Sigmoid colon (tissue), 7 donors: Measurements from ENCODE around the gene ACKR4. TPM values are rescaled to one million over a fixed set of nuclear protein-coding genes. Genes with fewer than 3 reads are reported as not detected.
"Not testable (repeated sequence)": the region's sequence is repeated elsewhere in the genome, so short reads cannot be mapped to it uniquely, and the experiment has no call there.

Source experiments
- DNase-seq: peaks from one replicate; pipeline ENCODE4 v3.0.0-alpha.2; 2019
- H3K27ac ChIP-seq, 4 donors: fragments of 200-600 bp; sonication (generic); one replicate each; pipeline ENCODE4 v1.5.1; 2016 to 2019; ENCODE audit warnings: mild to moderate bottlenecking in 1 of 4
- H3K27me3 ChIP-seq, 3 donors: fragments of 200-600 bp; sonication (generic); one replicate each; pipeline ENCODE4 v1.5.1; 2019; ENCODE audit warnings: mild to moderate bottlenecking in 1 of 3
- H3K36me3 ChIP-seq, 4 donors: fragments of 200-600 bp; sonication (generic); one replicate each; pipeline ENCODE4 v1.5.1; 2016 to 2019
- H3K4me1 ChIP-seq, 4 donors: fragments of 200-600 bp; sonication (generic); one replicate each; pipeline ENCODE4 v1.5.1; 2017 to 2019
- H3K4me3 ChIP-seq, 4 donors: fragments of 200-600 bp; sonication (generic); one replicate each; pipeline ENCODE4 v1.5.1; 2017 to 2019; ENCODE audit warnings: mild to moderate bottlenecking in 2 of 4, moderate library complexity in 1 of 4
- H3K9me3 ChIP-seq, 4 donors: fragments of 200-600 bp in 3 of 4; sonication (generic) in 3 of 4; one replicate each; pipeline versions ENCODE4 v1.5.1 to v1.6.1; 2013 to 2019
- EP300 ChIP-seq, 4 donors: sonication (generic); formaldehyde crosslinking; IDR thresholded peaks; one replicate each; pipeline ENCODE4 v1.6.1; 2017; ENCODE audit warnings: antibody characterized with exemption in 4 of 4
- POLR2A ChIP-seq, 2 donors: fragments of 450-650 bp; IDR thresholded peaks; one replicate each; pipeline ENCODE4 v1.6.1; 2016; ENCODE audit warnings: antibody characterized with exemption in 2 of 2, mild to moderate bottlenecking in 2 of 2, moderate library complexity in 2 of 2
- POLR2AphosphoS5 ChIP-seq, 4 donors: sonication (generic); formaldehyde crosslinking; IDR thresholded peaks; one replicate each; pipeline ENCODE4 v1.6.1; 2017; ENCODE audit warnings: antibody characterized with exemption in 4 of 4
- WGBS, 2 donors: extraction: QIAGEN DNeasy Blood & Tissue Kit; methylation state at CpG; one replicate each; pipeline ENCODE4 v1.1.7; 2013; 5-methylcytosine and 5-hydroxymethylcytosine counted together
- intact Hi-C: fragments of 100-400 bp; cut with DNase I; formaldehyde crosslinking; loops from one replicate; pipeline ENCODE4 v1.15.1; 2023
- polyA plus RNA-seq, 3 donors: library from polyadenylated mRNA; stranded (reverse); fragments of 200-250 nt; gene quantifications; one replicate each; pipeline ENCODE4 v1.2.3, GENCODE V29; 2013
- total RNA-seq, 4 donors: library from RNA; depleted of rRNA; stranded (reverse); fragments of >200 nt; gene quantifications; one replicate each; pipeline ENCODE4 v1.1.0, GENCODE V29; 2016
- TF ChIP-seq, protein P1 (sequence below), 4 experiments: fragments of 450-650 bp in 3 of 4; fragments of 200-600 bp in 1 of 4; IDR thresholded peaks; one replicate each; pipeline ENCODE4 v1.5.1; 2016 to 2019; ENCODE audit warnings: antibody characterized with exemption in 4 of 4, mild to moderate bottlenecking in 3 of 4, moderate library complexity in 2 of 4
- donor health status: healthy with polysubstance abuse.
- donor health status: Bipolar disorder and iron deficiency.
- donor health status: healthy.

Gene ACKR4
- total and polyA plus RNA-seq, 7 donors = 0.54 to 5.0 (median 2.0) TPM; not detected in 2

DNA sequence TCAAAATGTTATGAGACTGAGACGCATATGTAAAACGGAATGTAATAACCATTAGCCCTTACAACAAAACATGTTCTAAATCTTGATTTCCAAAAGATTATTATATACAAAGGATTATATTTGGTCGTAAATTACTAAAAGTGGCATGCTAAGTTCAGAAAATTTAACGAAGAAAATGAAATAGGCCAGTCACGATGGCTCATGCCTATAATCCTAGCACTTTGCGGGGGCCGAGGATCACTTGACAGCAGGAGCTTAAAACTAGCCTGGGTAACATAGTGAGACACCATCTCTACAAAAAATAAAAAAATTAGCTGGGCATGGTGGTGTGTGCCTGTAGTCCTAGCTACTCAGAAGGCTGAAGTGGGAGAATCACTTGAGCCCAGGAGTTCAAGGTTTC lies 33.5 kb downstream of the ACKR4 start:
- 90 to 95% methylated on average over 7 of the region's 7 CpGs for WGBS, 2 donors
- TF ChIP-seq EP300 (IDR thresholded peaks at IDR 0.05) (no peak), POLR2AphosphoS5 (IDR thresholded peaks at IDR 0.05) (no peak), POLR2A (IDR thresholded peaks at IDR 0.05) (no peak)
- TF ChIP-seq, protein P1, sequence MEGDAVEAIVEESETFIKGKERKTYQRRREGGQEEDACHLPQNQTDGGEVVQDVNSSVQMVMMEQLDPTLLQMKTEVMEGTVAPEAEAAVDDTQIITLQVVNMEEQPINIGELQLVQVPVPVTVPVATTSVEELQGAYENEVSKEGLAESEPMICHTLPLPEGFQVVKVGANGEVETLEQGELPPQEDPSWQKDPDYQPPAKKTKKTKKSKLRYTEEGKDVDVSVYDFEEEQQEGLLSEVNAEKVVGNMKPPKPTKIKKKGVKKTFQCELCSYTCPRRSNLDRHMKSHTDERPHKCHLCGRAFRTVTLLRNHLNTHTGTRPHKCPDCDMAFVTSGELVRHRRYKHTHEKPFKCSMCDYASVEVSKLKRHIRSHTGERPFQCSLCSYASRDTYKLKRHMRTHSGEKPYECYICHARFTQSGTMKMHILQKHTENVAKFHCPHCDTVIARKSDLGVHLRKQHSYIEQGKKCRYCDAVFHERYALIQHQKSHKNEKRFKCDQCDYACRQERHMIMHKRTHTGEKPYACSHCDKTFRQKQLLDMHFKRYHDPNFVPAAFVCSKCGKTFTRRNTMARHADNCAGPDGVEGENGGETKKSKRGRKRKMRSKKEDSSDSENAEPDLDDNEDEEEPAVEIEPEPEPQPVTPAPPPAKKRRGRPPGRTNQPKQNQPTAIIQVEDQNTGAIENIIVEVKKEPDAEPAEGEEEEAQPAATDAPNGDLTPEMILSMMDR (IDR thresholded peaks at IDR 0.05) = no peak
- no peak overlapping the region for H3K4me3 ChIP-seq
- H3K4me1 ChIP-seq = no peaks in the 10 kb centered on the region
- intact Hi-C loops = no loop called here
- no peak for DNase-seq
- H3K36me3 ChIP-seq = peaks cover 5 to 60% (median 11%) of the 10 kb centered on the region in 4 donors
- no peaks in the 10 kb centered on the region for H3K27me3 ChIP-seq
- no peaks in the 10 kb centered on the region for H3K9me3 ChIP-seq
- H3K27ac ChIP-seq = no peak overlapping the region

DNA sequence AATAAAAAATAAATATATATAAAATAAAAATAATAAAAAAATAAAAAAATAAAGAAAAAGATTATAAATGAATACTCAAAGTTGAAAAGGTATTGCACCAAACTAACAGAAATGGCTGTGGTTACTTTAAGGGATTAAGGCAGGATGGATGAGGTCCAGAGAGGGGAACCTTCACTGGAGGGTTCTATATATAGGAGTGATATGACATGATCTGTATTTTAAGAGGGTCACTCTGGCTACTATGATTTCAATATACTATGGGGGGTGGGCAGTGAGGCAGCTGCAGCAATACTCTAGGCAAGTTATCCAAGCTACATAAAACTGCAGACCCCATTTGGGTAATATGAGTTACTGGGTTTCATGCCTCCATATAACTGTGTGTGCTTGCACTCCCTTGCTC lies 38.0 kb downstream of the ACKR4 start:
- no peaks in the 10 kb centered on the region for H3K27me3 ChIP-seq
- H3K36me3 ChIP-seq = peaks cover 0 to 54% (median 5%) of the 10 kb centered on the region in 4 donors
- no peaks in the 10 kb centered on the region for H3K9me3 ChIP-seq
- no peak for DNase-seq
- no peaks in the 10 kb centered on the region for H3K4me1 ChIP-seq
- intact Hi-C loops = no loop called here
- no peak overlapping the region for H3K4me3 ChIP-seq
- no peak overlapping the region for H3K27ac ChIP-seq
- TF ChIP-seq, protein P1 (IDR thresholded peaks at IDR 0.05) = no peak
- no peak for TF ChIP-seq POLR2AphosphoS5 (IDR thresholded peaks at IDR 0.05)
- TF ChIP-seq EP300 (IDR thresholded peaks at IDR 0.05) = no peak
- no peak for TF ChIP-seq POLR2A (IDR thresholded peaks at IDR 0.05)

- WGBS, 2 donors = 29 to 70% methylated on average over 1 of the region's 1 CpG
- H3K4me3 ChIP-seq = no peak overlapping the region
- DNase-seq = no peak
- TF ChIP-seq EP300 (IDR thresholded peaks at IDR 0.05) (no peak), POLR2AphosphoS5 (IDR thresholded peaks at IDR 0.05) (no peak), POLR2A (IDR thresholded peaks at IDR 0.05) (no peak)
- TF ChIP-seq, protein P1 (IDR thresholded peaks at IDR 0.05) = no peak
- intact Hi-C loops = no loop called here
- no peaks in the 10 kb centered on the region for H3K27me3 ChIP-seq
- no peaks in the 10 kb centered on the region for H3K4me1 ChIP-seq
- no peaks in the 10 kb centered on the region for H3K9me3 ChIP-seq
- H3K27ac ChIP-seq = no peak overlapping the region
- peaks cover 0 to 41% (median 7%) of the 10 kb centered on the region in 4 donors for H3K36me3 ChIP-seq
These were observed 40.5 kb downstream of the ACKR4 start for GRCh38 chr3:132637590-132637989.

DNA sequence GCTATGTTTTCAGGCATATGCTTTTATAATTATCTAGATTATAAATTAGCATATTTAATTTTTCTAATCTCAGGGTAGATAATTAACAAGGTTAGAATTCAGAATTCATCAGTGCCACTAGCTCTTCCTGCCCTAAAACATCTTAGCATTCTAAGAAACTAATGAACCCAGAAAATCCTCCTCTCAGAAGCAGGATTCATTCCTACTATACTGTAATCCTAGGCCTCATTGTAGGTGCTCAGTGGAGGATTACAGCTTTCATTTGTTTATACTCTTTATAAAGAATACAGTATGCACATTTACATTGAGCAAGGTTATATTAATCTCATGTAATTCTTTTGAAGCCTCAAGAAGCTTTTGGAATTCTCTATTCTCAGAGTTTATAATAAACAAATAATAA lies 41.6 kb downstream of the ACKR4 start:
- no peaks in the 10 kb centered on the region for H3K9me3 ChIP-seq
- H3K36me3 ChIP-seq = peaks cover 0 to 41% (median 7%) of the 10 kb centered on the region in 4 donors
- intact Hi-C loops = no loop called here
- H3K4me1 ChIP-seq = no peaks in the 10 kb centered on the region
- H3K27ac ChIP-seq = no peak overlapping the region
- TF ChIP-seq, protein P1 (IDR thresholded peaks at IDR 0.05) = no peak
- no peak for TF ChIP-seq POLR2AphosphoS5 (IDR thresholded peaks at IDR 0.05)
- no peak for TF ChIP-seq EP300 (IDR thresholded peaks at IDR 0.05)
- TF ChIP-seq POLR2A (IDR thresholded peaks at IDR 0.05) = no peak
- H3K27me3 ChIP-seq = no peaks in the 10 kb centered on the region
- DNase-seq = no peak
- no peak overlapping the region for H3K4me3 ChIP-seq

- DNase-seq, H3K4me3 ChIP-seq, H3K9me3 ChIP-seq, H3K4me1 ChIP-seq, H3K27me3 ChIP-seq, H3K27ac ChIP-seq: not testable (repeated sequence)
- intact Hi-C loops = loop anchor here (10.0 kb wide), 1 partner anchor 287 kb away; no protein-coding TSS in a partner anchor
- peaks cover 0 to 32% (median 7%) of the 10 kb centered on the region in 4 donors for H3K36me3 ChIP-seq
- WGBS, 2 donors = 90 to 92% methylated on average over 2 of the region's 2 CpGs
These were observed 44.4 kb downstream of the ACKR4 start for GRCh38 chr3:132641427-132641826.
